ENCODE data around the gene NOTCH2. TPM values are rescaled to one million over a fixed set of nuclear protein-coding genes. Genes with fewer than 3 reads are reported as not detected.

The NOTCH2 gene
- total RNA-seq, 1 donor from 2014 or later: 66.6 TPM

DNA sequence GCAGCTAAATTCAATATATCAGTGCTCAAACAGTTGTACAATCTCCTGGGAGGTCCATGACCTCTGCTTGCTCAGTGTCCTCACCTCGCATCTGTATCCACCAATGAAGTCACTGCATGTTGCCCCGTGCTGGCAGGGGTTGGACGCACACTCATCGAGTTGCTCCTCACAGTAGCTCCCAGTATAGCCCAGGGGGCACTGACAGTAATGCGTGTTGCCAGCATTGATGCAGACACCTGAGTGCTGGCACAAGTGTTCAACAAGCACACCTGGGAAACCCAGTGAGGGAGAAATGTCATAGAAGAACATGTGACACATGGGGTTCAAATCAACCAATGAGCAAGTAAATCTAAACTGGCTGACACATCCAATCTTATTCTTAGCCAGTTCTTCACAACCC, 132.3 kb downstream of the NOTCH2 start:
- H3K4me3 ChIP-seq: no peak overlapping the region
- TF ChIP-seq EZH2phosphoT487 (IDR thresholded peaks at IDR 0.05) (no peak), EZH2 (IDR thresholded peaks at IDR 0.05) (no peak)
- TF ChIP-seq, protein P1, sequence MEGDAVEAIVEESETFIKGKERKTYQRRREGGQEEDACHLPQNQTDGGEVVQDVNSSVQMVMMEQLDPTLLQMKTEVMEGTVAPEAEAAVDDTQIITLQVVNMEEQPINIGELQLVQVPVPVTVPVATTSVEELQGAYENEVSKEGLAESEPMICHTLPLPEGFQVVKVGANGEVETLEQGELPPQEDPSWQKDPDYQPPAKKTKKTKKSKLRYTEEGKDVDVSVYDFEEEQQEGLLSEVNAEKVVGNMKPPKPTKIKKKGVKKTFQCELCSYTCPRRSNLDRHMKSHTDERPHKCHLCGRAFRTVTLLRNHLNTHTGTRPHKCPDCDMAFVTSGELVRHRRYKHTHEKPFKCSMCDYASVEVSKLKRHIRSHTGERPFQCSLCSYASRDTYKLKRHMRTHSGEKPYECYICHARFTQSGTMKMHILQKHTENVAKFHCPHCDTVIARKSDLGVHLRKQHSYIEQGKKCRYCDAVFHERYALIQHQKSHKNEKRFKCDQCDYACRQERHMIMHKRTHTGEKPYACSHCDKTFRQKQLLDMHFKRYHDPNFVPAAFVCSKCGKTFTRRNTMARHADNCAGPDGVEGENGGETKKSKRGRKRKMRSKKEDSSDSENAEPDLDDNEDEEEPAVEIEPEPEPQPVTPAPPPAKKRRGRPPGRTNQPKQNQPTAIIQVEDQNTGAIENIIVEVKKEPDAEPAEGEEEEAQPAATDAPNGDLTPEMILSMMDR (IDR thresholded peaks at IDR 0.05): no peak
- no peaks in the 10 kb centered on the region for H3K9me3 ChIP-seq (ENCODE audit: low read depth)
- H4K20me1 ChIP-seq (ENCODE audit: low read depth): no peaks in the 10 kb centered on the region
- H3K27ac ChIP-seq: no peak overlapping the region
- H3K4me1 ChIP-seq: no peaks in the 10 kb centered on the region
- no peak overlapping the region for H3K9ac ChIP-seq
- Mint-ChIP-seq H3K4me1 (no peaks in the 10 kb centered on the region), H3K27me3 (ENCODE audit: insufficient read depth, low read depth) (peaks cover 6% of the 10 kb centered on the region), H3K9me3 (peaks cover 2% of the 10 kb centered on the region), H3K36me3 (peaks cover 69% of the 10 kb centered on the region), H3K4me3 (no peak overlapping the region), H3K27ac (no peak overlapping the region)
- no peaks in the 10 kb centered on the region for H3K79me2 ChIP-seq (ENCODE audit: low read depth)
- H3K4me2 ChIP-seq: no peak overlapping the region
- H3K36me3 ChIP-seq: peaks cover 7% of the 10 kb centered on the region
- no peak for DNase-seq (ENCODE audit: low spot score)
- H3F3A ChIP-seq (ENCODE audit: low read depth): no peaks in the 10 kb centered on the region
- H3K27me3 ChIP-seq: no peaks in the 10 kb centered on the region
- H2AFZ ChIP-seq (replicated peaks): no peak overlapping the region

DNA sequence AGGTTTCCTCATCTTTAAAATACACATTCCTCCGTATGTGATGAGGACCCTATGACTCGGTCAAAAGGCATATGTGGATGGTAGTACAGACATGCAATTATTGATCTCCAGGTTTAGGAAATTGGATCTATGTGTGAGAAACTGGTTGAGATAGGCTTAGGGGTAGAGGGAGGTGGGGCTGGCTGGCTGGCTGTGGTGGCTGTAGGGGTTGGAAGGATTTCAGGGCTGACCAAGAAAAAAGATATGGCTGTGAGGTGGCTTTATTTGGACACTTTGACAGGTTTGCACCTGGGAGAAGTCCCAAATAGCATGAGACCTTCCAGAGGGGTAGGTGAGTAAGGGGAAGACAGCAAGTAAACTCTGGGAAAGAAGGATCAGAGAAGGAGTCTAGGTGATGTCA, 133.5 kb downstream of the NOTCH2 start:
- Mint-ChIP-seq H3K4me3 (no peak overlapping the region), H3K4me1 (no peaks in the 10 kb centered on the region), H3K27ac (peak overlapping the region; percentile 81), H3K9me3 (peaks cover 2% of the 10 kb centered on the region), H3K36me3 (peaks cover 71% of the 10 kb centered on the region), H3K27me3 (ENCODE audit: insufficient read depth, low read depth) (peaks cover 6% of the 10 kb centered on the region)
- H3K4me1 ChIP-seq: no peaks in the 10 kb centered on the region
- H3K27ac ChIP-seq: no peak overlapping the region
- H4K20me1 ChIP-seq (ENCODE audit: low read depth): no peaks in the 10 kb centered on the region
- H3K9ac ChIP-seq: no peak overlapping the region
- no peaks in the 10 kb centered on the region for H3K79me2 ChIP-seq (ENCODE audit: low read depth)
- H3K27me3 ChIP-seq: no peaks in the 10 kb centered on the region
- H2AFZ ChIP-seq (replicated peaks): no peak overlapping the region
- DNase-seq (ENCODE audit: low spot score): no peak
- no peaks in the 10 kb centered on the region for H3K9me3 ChIP-seq (ENCODE audit: low read depth)
- H3K36me3 ChIP-seq: peaks cover 12% of the 10 kb centered on the region
- no peak overlapping the region for H3K4me3 ChIP-seq
- no peaks in the 10 kb centered on the region for H3F3A ChIP-seq (ENCODE audit: low read depth)
- TF ChIP-seq EZH2phosphoT487 (IDR thresholded peaks at IDR 0.05) (no peak), EZH2 (IDR thresholded peaks at IDR 0.05) (no peak)
- TF ChIP-seq, protein P1 (IDR thresholded peaks at IDR 0.05): no peak
- no peak overlapping the region for H3K4me2 ChIP-seq

DNA sequence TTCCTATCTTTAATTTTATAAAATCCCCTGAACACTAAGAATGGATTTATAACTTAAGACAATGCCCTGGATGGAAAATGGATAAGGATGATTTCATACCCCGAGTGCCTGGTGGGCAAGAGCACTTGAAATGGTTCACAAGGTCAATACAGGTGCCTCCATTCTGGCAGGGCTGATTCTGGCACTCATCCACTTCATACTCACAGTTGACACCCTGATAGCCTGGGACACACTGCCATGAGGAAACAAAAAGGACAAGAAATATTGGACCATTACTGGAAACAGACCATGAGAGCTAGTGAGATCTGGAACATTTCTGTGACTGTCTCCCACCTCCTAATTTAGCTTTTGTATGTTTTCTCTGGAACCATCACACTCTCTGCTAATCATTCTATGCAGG, 134.1 kb downstream of the NOTCH2 start:
- Mint-ChIP-seq H3K27ac (no peak overlapping the region), H3K4me1 (no peaks in the 10 kb centered on the region), H3K4me3 (no peak overlapping the region), H3K36me3 (peaks cover 68% of the 10 kb centered on the region), H3K9me3 (peaks cover 2% of the 10 kb centered on the region), H3K27me3 (ENCODE audit: insufficient read depth, low read depth) (peaks cover 6% of the 10 kb centered on the region)
- Histone ChIP-seq H2AFZ (replicated peaks) (no peak overlapping the region), H3K4me1 (no peaks in the 10 kb centered on the region), H3K9ac (no peak overlapping the region), H3K79me2 (ENCODE audit: low read depth) (no peaks in the 10 kb centered on the region), H4K20me1 (ENCODE audit: low read depth) (no peaks in the 10 kb centered on the region), H3K4me2 (no peak overlapping the region), H3K9me3 (ENCODE audit: low read depth) (no peaks in the 10 kb centered on the region), H3K27me3 (no peaks in the 10 kb centered on the region), H3K36me3 (peaks cover 12% of the 10 kb centered on the region), H3K27ac (no peak overlapping the region), H3K4me3 (no peak overlapping the region), H3F3A (ENCODE audit: low read depth) (no peaks in the 10 kb centered on the region)
- TF ChIP-seq EZH2 (IDR thresholded peaks at IDR 0.05): no peak
- TF ChIP-seq, protein P1 (IDR thresholded peaks at IDR 0.05): no peak
- no peak for DNase-seq (ENCODE audit: low spot score)
